H9 (cell line): ENCODE measurements around the gene ZNF467. TPM values are rescaled to one million over a fixed set of nuclear protein-coding genes. Genes with fewer than 3 reads are reported as not detected.

Experiments
- DNase-seq: peaks from one replicate; pipeline ENCODE4 v3.0.0-alpha.2; 2017
- H2AFZ ChIP-seq: one replicate; pipeline ENCODE4 v1.6.1; 2013; ENCODE audit warnings: mild to moderate bottlenecking, low read length, control low read depth, moderate library complexity
- H2AK5ac ChIP-seq: 2 replicates; pipeline ENCODE4 v1.6.1; 2013; ENCODE audit warnings: low read length, control low read depth, mixed read lengths; ENCODE audit not compliant: insufficient read length
- H2BK120ac ChIP-seq: one replicate; pipeline ENCODE4 v1.6.1; 2013; ENCODE audit warnings: low read depth, mild to moderate bottlenecking, low read length, control low read depth, inconsistent platforms; ENCODE audit not compliant: poor library complexity, severe bottlenecking
- H2BK12ac ChIP-seq: 2 replicates; pipeline ENCODE4 v1.6.1; 2013; ENCODE audit warnings: low read length, control low read depth, mixed read lengths, low read depth; ENCODE audit not compliant: insufficient read length
- H2BK15ac ChIP-seq: 2 replicates; pipeline ENCODE4 v1.6.1; 2013; ENCODE audit warnings: low read depth, low read length, control low read depth
- H2BK20ac ChIP-seq: one replicate; pipeline ENCODE4 v1.6.1; 2013; ENCODE audit warnings: low read depth, mild to moderate bottlenecking, low read length, control low read depth, inconsistent platforms; ENCODE audit not compliant: poor library complexity, severe bottlenecking
- H2BK5ac ChIP-seq: 2 replicates; pipeline ENCODE4 v1.6.1; 2013; ENCODE audit warnings: low read length, control low read depth, mixed read lengths; ENCODE audit not compliant: insufficient read length
- H3K14ac ChIP-seq: 2 replicates; pipeline ENCODE4 v1.6.1; 2013; ENCODE audit warnings: low read length, control low read depth; ENCODE audit not compliant: insufficient read depth
- H3K18ac ChIP-seq: 2 replicates; pipeline ENCODE4 v1.6.1; 2013; ENCODE audit warnings: low read depth, mild to moderate bottlenecking, mixed read lengths, low read length, control low read depth; ENCODE audit not compliant: insufficient read length
- H3K23ac ChIP-seq: 2 replicates; pipeline ENCODE4 v1.6.1; 2013; ENCODE audit warnings: low read length, control low read depth, mixed read lengths, low read depth; ENCODE audit not compliant: insufficient read length
- H3K23me2 ChIP-seq: 2 replicates; pipeline ENCODE4 v1.6.1; 2013; ENCODE audit warnings: low read depth, mild to moderate bottlenecking, mixed read lengths, low read length, control low read depth; ENCODE audit not compliant: insufficient read length, poor library complexity, severe bottlenecking
- H3K27ac ChIP-seq: 2 replicates; pipeline ENCODE4 v1.5.1; 2013; ENCODE audit warnings: low read length, control low read depth, mixed read lengths, low read depth; ENCODE audit not compliant: insufficient read length
- H3K27me3 ChIP-seq: 2 replicates; pipeline ENCODE4 v1.6.1; 2013; ENCODE audit warnings: low read length, control low read depth, inconsistent platforms; ENCODE audit not compliant: insufficient read depth
- H3K4ac ChIP-seq: 2 replicates; pipeline ENCODE4 v1.6.1; 2013; ENCODE audit warnings: low read depth, mild to moderate bottlenecking, control low read depth, inconsistent platforms, low read length, moderate library complexity
- H3K4me1 ChIP-seq: 2 replicates; pipeline ENCODE4 v1.6.1; 2013; ENCODE audit warnings: low read length, control low read depth, inconsistent platforms; ENCODE audit not compliant: insufficient read depth
- H3K4me2 ChIP-seq: 2 replicates; pipeline ENCODE4 v1.6.1; 2013; ENCODE audit warnings: low read length, control low read depth, mixed read lengths; ENCODE audit not compliant: insufficient read length, insufficient read depth
- H3K56ac ChIP-seq: 2 replicates; pipeline ENCODE4 v1.6.1; 2013; ENCODE audit warnings: low read depth, mild to moderate bottlenecking, mixed read lengths, low read length, control low read depth; ENCODE audit not compliant: insufficient read length
- H3K79me1 ChIP-seq: 2 replicates; pipeline ENCODE4 v1.6.1; 2013; ENCODE audit warnings: low read depth, mild to moderate bottlenecking, moderate library complexity, low read length, control low read depth, inconsistent platforms; ENCODE audit not compliant: insufficient read depth, poor library complexity, severe bottlenecking
- H3K79me2 ChIP-seq: 2 replicates; pipeline ENCODE4 v1.6.1; 2013; ENCODE audit warnings: low read length, control low read depth, inconsistent platforms; ENCODE audit not compliant: insufficient read depth
- H3K9ac ChIP-seq: 2 replicates; pipeline ENCODE4 v1.6.1; 2013; ENCODE audit warnings: low read length, control low read depth, mixed read lengths; ENCODE audit not compliant: insufficient read length; ENCODE audit errors: extremely low read depth
- H3K9me3 ChIP-seq: one replicate; pipeline ENCODE4 v1.6.1; 2013; ENCODE audit warnings: low read depth, low read length, inconsistent platforms; ENCODE audit not compliant: control insufficient read depth
- H3T11ph ChIP-seq: one replicate; pipeline ENCODE4 v1.6.1; 2013; ENCODE audit warnings: mild to moderate bottlenecking, low read length, control low read depth, inconsistent platforms
- H4K20me1 ChIP-seq: one replicate; pipeline ENCODE4 v1.6.1; 2013; ENCODE audit not compliant: control insufficient read depth, insufficient read length, insufficient read depth
- H4K5ac ChIP-seq: 2 replicates; pipeline ENCODE4 v1.6.1; 2013; ENCODE audit warnings: low read depth, mild to moderate bottlenecking, mixed read lengths, low read length, control low read depth; ENCODE audit not compliant: insufficient read length
- H4K8ac ChIP-seq: replicated peaks from 2 replicates; pipeline ENCODE4 v1.6.1; 2013; ENCODE audit warnings: low read length, control low read depth, mixed read lengths, low read depth; ENCODE audit not compliant: insufficient read length
- H4K91ac ChIP-seq: 2 replicates; pipeline ENCODE4 v1.6.1; 2013; ENCODE audit warnings: low read depth, mild to moderate bottlenecking, moderate library complexity, mixed read lengths, low read length, control low read depth; ENCODE audit not compliant: insufficient read length
- H3K27ac Mint-ChIP-seq, 3 experiments: 2 replicates in 2 of 3; 3 replicates in 1 of 3; pipeline ENCODE4 v1.8.0; 2020 to 2021; ENCODE audit warnings: mixed read lengths in 3 of 3, mild to moderate bottlenecking in 1 of 3, moderate library complexity in 1 of 3
- H3K27me3 Mint-ChIP-seq: 2 replicates; pipeline ENCODE4 v1.8.0; 2021; ENCODE audit warnings: low read depth, mild to moderate bottlenecking, moderate library complexity, mixed read lengths
- H3K36me3 Mint-ChIP-seq, 3 experiments: 2 replicates in 2 of 3; 3 replicates in 1 of 3; pipeline ENCODE4 v1.8.0; 2020 to 2021; ENCODE audit warnings: low read depth in 3 of 3, mixed read lengths in 3 of 3; ENCODE audit not compliant: insufficient read depth in 1 of 3
- H3K4me1 Mint-ChIP-seq, 2 experiments: 2 replicates each; pipeline ENCODE4 v1.8.0; 2020; ENCODE audit warnings: mixed read lengths in 2 of 2
- H3K4me3 Mint-ChIP-seq, 2 experiments: 2 replicates in 1 of 2; 3 replicates in 1 of 2; pipeline ENCODE4 v1.8.0; 2020 to 2021; ENCODE audit warnings: mild to moderate bottlenecking in 2 of 2, mixed read lengths in 2 of 2, moderate library complexity in 1 of 2
- H3K9me3 Mint-ChIP-seq, 2 experiments: 2 replicates in 1 of 2; 3 replicates in 1 of 2; pipeline ENCODE4 v1.8.0; 2020; ENCODE audit warnings: mild to moderate bottlenecking in 2 of 2, mixed read lengths in 2 of 2, moderate library complexity in 1 of 2
- CTCF ChIP-seq: fragments of 200-600 bp; sonication (generic); conservative IDR thresholded peaks from 3 replicates; pipeline ENCODE4 v1.8.0; 2021; ENCODE audit warnings: antibody characterized with exemption, mild to moderate bottlenecking
- WGBS: extraction: QIAGEN DNeasy Blood & Tissue Kit; methylation state at CpG from one replicate; pipeline ENCODE4 v1.1.7; 2013; ENCODE audit warnings: missing lambda C conversion rate, low lambda C conversion rate, mixed read lengths; ENCODE audit not compliant: insufficient read length; ENCODE audit errors: extremely low coverage; 5-methylcytosine and 5-hydroxymethylcytosine counted together
- total RNA-seq: library from RNA; stranded (reverse); gene quantifications from 2 replicates; pipeline ENCODE4 v1.2.1, GENCODE V29; 2021

Gene ZNF467
- total RNA-seq, 1 experiment from 2014 or later, result 0.31 TPM

- peak overlapping the region in 2 of 3 experiments; percentile 11 to 27; a peak in 2 of 7 replicates for H3K27ac Mint-ChIP-seq
- H2BK120ac ChIP-seq, result no peak overlapping the region
Observed at GRCh38 chr7:149715476-149715875, 57.9 kb downstream of the ZNF467 start.

More at GRCh38 chr7:149715476-149715875, 57.9 kb downstream of the ZNF467 start:
- no CpG with 5 or more reads among the region's 8 CpGs for WGBS
- no peak overlapping the region for H3K23ac ChIP-seq
- no peak overlapping the region for H3K27ac ChIP-seq
- peak overlapping the region; percentile 81 to 91 for H3K4me3 Mint-ChIP-seq
- no peaks in the 10 kb centered on the region for H4K20me1 ChIP-seq
- peak overlapping the region; percentile 88 for H3K4me2 ChIP-seq
- peaks cover 15 to 16% of the 10 kb centered on the region in 2 experiments for H3K9me3 Mint-ChIP-seq
- no peak overlapping the region for H2BK12ac ChIP-seq
- H3K14ac ChIP-seq, result no peak overlapping the region
- H4K91ac ChIP-seq, result no peak overlapping the region
- peaks cover 12 to 15% of the 10 kb centered on the region in 2 experiments for H3K4me1 Mint-ChIP-seq
- no peak overlapping the region for H2BK5ac ChIP-seq
- peaks cover 3% of the 10 kb centered on the region for H3K79me1 ChIP-seq
- H3K23me2 ChIP-seq, result no peaks in the 10 kb centered on the region
- H3K27me3 ChIP-seq, result no peaks in the 10 kb centered on the region
- no peak overlapping the region for H2AK5ac ChIP-seq
- peaks cover 0 to 24% (median 13%) of the 10 kb centered on the region in 3 experiments; a peak in 6 of 7 replicates for H3K36me3 Mint-ChIP-seq
- H3K4me1 ChIP-seq, result peaks cover 3% of the 10 kb centered on the region; the same call in 1 of the 2 replicates
- H3K4ac ChIP-seq, result no peak overlapping the region
- H3K9me3 ChIP-seq, result no peaks in the 10 kb centered on the region
- no peak overlapping the region for H3K56ac ChIP-seq
- peak overlapping the region; percentile 86 for H3K9ac ChIP-seq
- H3K18ac ChIP-seq, result no peak overlapping the region
- H4K8ac ChIP-seq, result no peak overlapping the region
- H4K5ac ChIP-seq, result no peak overlapping the region
- peaks cover 16% of the 10 kb centered on the region for H3K27me3 Mint-ChIP-seq
- no peak for TF ChIP-seq CTCF
- H3K79me2 ChIP-seq, result no peaks in the 10 kb centered on the region
- no peak overlapping the region for H2AFZ ChIP-seq
- no peak overlapping the region for H2BK15ac ChIP-seq
- H3T11ph ChIP-seq, result no peak overlapping the region
- H2BK20ac ChIP-seq, result no peak overlapping the region
- peak; percentile 24 for DNase-seq
